HCT116 (cell line): ENCODE data around the gene TEX54.

Experiments used
- ATF3 ChIP-seq: IDR thresholded peaks from 2 replicates; pipeline ENCODE4 v1.6.1; 2012
- CBX3 ChIP-seq: IDR thresholded peaks from 2 replicates; pipeline ENCODE4 v1.6.1; 2012; ENCODE audit warnings: low read depth
- CTCF ChIP-seq, 3 experiments: fragments of 200-600 bp in 1 of 3; sonication (generic) in 1 of 3; IDR thresholded peaks in 2 of 3; conservative IDR thresholded peaks in 1 of 3; 2 replicates each; pipeline ENCODE4 v1.5.1; 2012 to 2017; ENCODE audit warnings: low read depth in 2 of 3, low read length in 2 of 3, antibody characterized with exemption in 1 of 3, borderline replicate concordance in 1 of 3, control low read depth in 1 of 3, mild to moderate bottlenecking in 1 of 3, mixed read lengths in 1 of 3, mixed run types in 1 of 3, moderate library complexity in 1 of 3; ENCODE audit not compliant: insufficient read depth in 1 of 3
- EZH2phosphoT487 ChIP-seq: fragments of 200-600 bp; IDR thresholded peaks from 2 replicates; pipeline ENCODE4 v1.6.1; 2018; ENCODE audit warnings: antibody characterized with exemption, borderline replicate concordance
- FOSL1 ChIP-seq: IDR thresholded peaks from 2 replicates; pipeline ENCODE4 v1.6.1; 2012; ENCODE audit warnings: low read depth
- MAX ChIP-seq: IDR thresholded peaks from 2 replicates; pipeline ENCODE4 v1.6.1; 2012
- POLR2A ChIP-seq: IDR thresholded peaks from 2 replicates; pipeline ENCODE4 v1.7.0; 2011; ENCODE audit warnings: borderline replicate concordance; ENCODE audit not compliant: insufficient read depth, insufficient read length; ENCODE audit errors: extremely low read depth
- RAD21 ChIP-seq: IDR thresholded peaks from 2 replicates; pipeline ENCODE4 v1.6.1; 2012; ENCODE audit warnings: low read depth, mild to moderate bottlenecking
- YY1 ChIP-seq: IDR thresholded peaks from 2 replicates; pipeline ENCODE4 v1.6.1; 2011; ENCODE audit warnings: low read length, low read depth, moderate library complexity, mild to moderate bottlenecking; ENCODE audit not compliant: insufficient replicate concordance; ENCODE audit errors: extremely low read depth

- TF ChIP-seq MAX (no peak), ATF3 (no peak), CTCF (IDR thresholded peaks at IDR 0.05 in 2 of 3, conservative IDR thresholded peaks at IDR 0.05 in 1 of 3; ENCODE audit: borderline replicate concordance in 1 of 3, insufficient read depth in 1 of 3, low read depth in 2 of 3, low read length in 2 of 3) (no peak), EZH2phosphoT487 (no peak), CBX3 (no peak), RAD21 (no peak), POLR2A (no peak), FOSL1 (no peak), YY1 (no peak)
Observed at GRCh38 chr11:62846177-62846576, 13.5 kb upstream of the TEX54 start.
